GM12892 (cell line): Measurements from ENCODE around the gene ACER3.

Source experiments
- POLR2A ChIP-seq: IDR thresholded peaks from 2 replicates; pipeline ENCODE4 v1.6.1; 2011; ENCODE audit warnings: low read depth, low read length, control low read depth
- POLR2AphosphoS5 ChIP-seq: IDR thresholded peaks from 2 replicates; pipeline ENCODE4 v1.6.1; 2011; ENCODE audit warnings: low read depth, low read length, control low read depth

GRCh38 chr11:76824083-76824939, 36.4 kb upstream of the ACER3 start:
- TF ChIP-seq POLR2A, result no peak
- no peak for TF ChIP-seq POLR2AphosphoS5
